ENCODE measurements around the gene MACF1. TPM values are rescaled to one million over a fixed set of nuclear protein-coding genes. Genes with fewer than 3 reads are reported as not detected.

Gene MACF1
- total and polyA plus RNA-seq, 8 donors, result 16.8 to 662 (median 236) TPM

DNA sequence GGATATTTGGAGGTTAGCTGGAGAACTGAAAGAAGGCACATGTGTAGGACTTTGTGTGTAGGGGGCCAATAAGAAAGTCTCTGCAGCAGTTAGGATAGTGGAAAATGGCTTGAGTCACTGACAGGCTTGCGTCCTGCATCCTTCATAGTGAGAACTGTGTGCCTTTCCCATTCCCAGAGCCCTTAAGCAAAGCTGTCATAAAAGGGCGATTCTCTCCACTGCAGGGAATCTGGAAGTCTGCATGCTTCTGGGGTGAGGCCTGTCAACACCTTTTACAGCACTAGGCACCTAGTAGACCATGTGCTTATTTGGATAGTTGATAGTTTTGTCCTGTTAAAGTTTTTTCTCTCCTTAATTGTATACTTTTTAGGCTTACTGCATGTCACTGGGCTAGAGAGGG is 39.4 kb upstream of the MACF1 start:
- peak overlapping the region; percentile 17 to 39 (median 25) for H3K27ac ChIP-seq
- intact Hi-C loops (cut with DNase I; ENCODE audit: low total_unique reads), result no loop called here
- H3K36me3 ChIP-seq, result no peaks in the 10 kb centered on the region
- H3K27me3 ChIP-seq, result no peaks in the 10 kb centered on the region
- WGBS, 5 donors, result 30 to 76% (median 51%) methylated on average over 2 of the region's 2 CpGs
- no peak overlapping the region for H3K4me3 ChIP-seq
- TF ChIP-seq, protein P1, sequence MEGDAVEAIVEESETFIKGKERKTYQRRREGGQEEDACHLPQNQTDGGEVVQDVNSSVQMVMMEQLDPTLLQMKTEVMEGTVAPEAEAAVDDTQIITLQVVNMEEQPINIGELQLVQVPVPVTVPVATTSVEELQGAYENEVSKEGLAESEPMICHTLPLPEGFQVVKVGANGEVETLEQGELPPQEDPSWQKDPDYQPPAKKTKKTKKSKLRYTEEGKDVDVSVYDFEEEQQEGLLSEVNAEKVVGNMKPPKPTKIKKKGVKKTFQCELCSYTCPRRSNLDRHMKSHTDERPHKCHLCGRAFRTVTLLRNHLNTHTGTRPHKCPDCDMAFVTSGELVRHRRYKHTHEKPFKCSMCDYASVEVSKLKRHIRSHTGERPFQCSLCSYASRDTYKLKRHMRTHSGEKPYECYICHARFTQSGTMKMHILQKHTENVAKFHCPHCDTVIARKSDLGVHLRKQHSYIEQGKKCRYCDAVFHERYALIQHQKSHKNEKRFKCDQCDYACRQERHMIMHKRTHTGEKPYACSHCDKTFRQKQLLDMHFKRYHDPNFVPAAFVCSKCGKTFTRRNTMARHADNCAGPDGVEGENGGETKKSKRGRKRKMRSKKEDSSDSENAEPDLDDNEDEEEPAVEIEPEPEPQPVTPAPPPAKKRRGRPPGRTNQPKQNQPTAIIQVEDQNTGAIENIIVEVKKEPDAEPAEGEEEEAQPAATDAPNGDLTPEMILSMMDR (IDR thresholded peaks at IDR 0.05), result no peak
- TF ChIP-seq POLR2AphosphoS5 (IDR thresholded peaks at IDR 0.05) (no peak), EP300 (IDR thresholded peaks at IDR 0.05) (no peak), POLR2A (IDR thresholded peaks at IDR 0.05) (no peak)
- DNase-seq, result no peak
- H3K4me1 ChIP-seq, result peaks cover 42 to 79% (median 54%) of the 10 kb centered on the region in 4 donors
- H3K9me3 ChIP-seq, result no peaks in the 10 kb centered on the region

DNA sequence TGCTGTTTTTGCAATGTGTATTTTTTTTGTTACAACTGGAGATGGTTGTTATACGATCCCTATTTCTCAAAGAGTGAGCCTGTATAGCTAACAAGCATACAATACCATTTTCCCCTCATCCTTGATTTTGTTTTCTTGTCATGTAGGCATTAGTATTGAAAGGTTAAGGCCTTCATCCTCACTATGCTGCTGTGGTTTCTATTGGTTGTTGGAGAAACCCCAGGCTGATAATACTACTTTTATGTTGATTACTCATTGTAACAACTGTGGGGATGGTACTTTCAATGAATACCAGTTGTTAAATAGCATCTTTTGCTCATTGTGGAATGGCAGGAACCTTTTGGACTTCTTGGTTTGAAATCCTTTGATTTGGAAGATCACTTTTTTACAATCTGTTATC is 39.0 kb upstream of the MACF1 start:
- no peak for DNase-seq
- no peaks in the 10 kb centered on the region for H3K9me3 ChIP-seq
- H3K36me3 ChIP-seq, result no peaks in the 10 kb centered on the region
- H3K27me3 ChIP-seq, result no peaks in the 10 kb centered on the region
- WGBS, 5 donors, result 46 to 72% (median 63%) methylated on average over 1 of the region's 1 CpG
- TF ChIP-seq EP300 (IDR thresholded peaks at IDR 0.05) (no peak), POLR2AphosphoS5 (IDR thresholded peaks at IDR 0.05) (no peak), POLR2A (IDR thresholded peaks at IDR 0.05) (no peak)
- TF ChIP-seq, protein P1 (IDR thresholded peaks at IDR 0.05), result no peak
- no peak overlapping the region for H3K4me3 ChIP-seq
- intact Hi-C loops (cut with DNase I; ENCODE audit: low total_unique reads), result no loop called here
- H3K4me1 ChIP-seq, result peaks cover 41 to 79% (median 53%) of the 10 kb centered on the region in 4 donors
- peak overlapping the region in 2 of 5 donors; percentile 23 to 39 for H3K27ac ChIP-seq

DNA sequence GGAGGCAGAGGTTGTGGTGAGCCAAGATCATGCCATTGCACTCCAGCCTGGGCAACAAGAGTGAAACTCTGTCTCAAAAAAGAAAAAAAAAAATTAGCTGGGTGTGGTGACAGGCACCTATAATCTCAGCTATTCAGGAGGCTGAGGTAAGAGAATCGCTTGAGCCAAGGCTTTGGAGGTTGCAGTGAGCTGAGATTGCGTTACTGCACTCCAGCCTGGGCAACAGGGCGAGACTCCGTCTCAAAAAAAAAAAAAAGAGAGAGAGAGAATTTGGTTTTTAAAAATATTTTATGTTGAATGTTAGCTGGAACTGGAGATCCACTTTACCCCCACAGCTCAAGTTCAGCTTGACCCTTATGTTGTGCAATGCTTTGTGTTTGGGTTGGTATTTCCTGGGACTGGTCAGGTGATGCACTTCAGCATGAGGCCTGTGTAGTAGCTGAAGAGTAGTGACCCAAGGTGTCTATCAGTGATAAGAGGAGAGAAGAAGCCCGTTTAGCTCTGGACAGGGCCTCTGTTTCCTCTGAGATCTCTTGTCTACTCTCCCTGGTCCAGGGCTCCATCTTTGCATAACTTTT is 36.8 kb upstream of the MACF1 start:
- TF ChIP-seq, protein P1 (IDR thresholded peaks at IDR 0.05), result no peak
- TF ChIP-seq POLR2AphosphoS5 (IDR thresholded peaks at IDR 0.05) (no peak), EP300 (IDR thresholded peaks at IDR 0.05) (no peak), POLR2A (IDR thresholded peaks at IDR 0.05) (no peak)
- no peaks in the 10 kb centered on the region for H3K36me3 ChIP-seq
- no peak overlapping the region for H3K4me3 ChIP-seq
- intact Hi-C loops (cut with DNase I; ENCODE audit: low total_unique reads), result no loop called here
- 76 to 82% (median 78%) methylated on average over 5 of the region's 5 CpGs for WGBS, 5 donors
- H3K9me3 ChIP-seq, result no peaks in the 10 kb centered on the region
- H3K4me1 ChIP-seq, result peaks cover 33 to 86% (median 58%) of the 10 kb centered on the region in 4 donors
- no peak overlapping the region for H3K27ac ChIP-seq
- no peaks in the 10 kb centered on the region for H3K27me3 ChIP-seq
- DNase-seq, result no peak

DNA sequence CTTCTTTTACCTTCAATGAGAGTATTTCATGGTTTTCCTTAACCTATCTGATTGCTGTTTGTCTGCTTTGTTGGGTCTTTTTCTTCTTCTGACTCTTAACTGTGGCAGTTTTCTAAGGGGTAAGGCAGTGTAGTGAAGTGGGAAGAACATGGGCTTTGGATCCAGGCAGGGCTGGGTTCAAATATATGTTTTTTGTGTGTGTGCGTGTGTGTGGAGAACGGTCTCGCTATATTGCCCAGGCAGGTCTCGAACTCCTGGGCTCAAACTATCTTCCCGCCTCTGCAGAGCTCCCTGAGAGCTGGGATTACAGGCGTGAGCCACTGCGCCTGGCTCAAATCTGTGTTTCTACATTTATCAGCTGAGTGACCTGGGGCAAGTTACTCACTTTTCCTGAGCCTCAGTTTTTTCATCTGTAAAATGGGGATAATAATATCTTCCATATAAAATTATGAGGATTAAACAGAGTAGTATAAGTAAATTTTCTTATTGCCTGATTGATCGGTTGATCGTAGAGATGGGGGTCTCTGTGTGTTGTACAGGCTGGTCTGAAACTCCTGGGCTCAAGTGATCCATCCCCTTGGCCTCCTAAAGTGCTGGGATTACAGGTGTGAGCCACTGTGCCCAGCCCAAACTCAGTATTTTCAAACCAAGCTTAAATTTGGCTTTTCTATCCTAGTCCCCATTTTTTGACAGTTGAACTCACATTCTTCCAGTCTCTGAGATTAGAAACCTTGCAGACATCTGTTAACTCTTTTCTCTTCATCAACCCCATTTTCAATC is 36.0 kb upstream of the MACF1 start:
- H3K27ac ChIP-seq, result no peak overlapping the region
- intact Hi-C loops (cut with DNase I; ENCODE audit: low total_unique reads), result no loop called here
- no peaks in the 10 kb centered on the region for H3K9me3 ChIP-seq
- WGBS, 5 donors, result 95 to 98% (median 97%) methylated on average over 9 of the region's 9 CpGs
- no peak overlapping the region for H3K4me3 ChIP-seq
- H3K27me3 ChIP-seq, result no peaks in the 10 kb centered on the region
- TF ChIP-seq, protein P1 (IDR thresholded peaks at IDR 0.05), result no peak
- TF ChIP-seq POLR2A (IDR thresholded peaks at IDR 0.05) (no peak), POLR2AphosphoS5 (IDR thresholded peaks at IDR 0.05) (no peak), EP300 (IDR thresholded peaks at IDR 0.05) (no peak)
- no peak for DNase-seq
- H3K36me3 ChIP-seq, result no peaks in the 10 kb centered on the region
- peaks cover 41 to 93% (median 63%) of the 10 kb centered on the region in 4 donors for H3K4me1 ChIP-seq
